HepG2 (cell line): ENCODE data around the gene NMT2. TPM values are rescaled to one million over a fixed set of nuclear protein-coding genes. Genes with fewer than 3 reads are reported as not detected.

Experiments used
- ATAC-seq: fragments of 200-7000 bp; cut with Tn5 transposase; 3 replicates; pipeline ENCODE4 v1.9.1; 2020; ENCODE audit warnings: mild to moderate bottlenecking, moderate library complexity
- BruUV-seq: library from RNA; stranded (reverse); fragments of 400-500 nt; replicated peaks from 2 replicates; lab custom pipeline; 2021; lab: Mats Ljungman, UMichigan
- CTCF ChIA-PET: fragments of 300-600 bp; formaldehyde crosslinking; extraction: SDS; loops from one replicate; lab custom pipeline; 2021; ENCODE audit warnings: low total read pairs, inconsistent platforms, low intra/inter-chr PET ratio; lab: Yijun Ruan, JAX
- POLR2A ChIA-PET: fragments of 350-600 bp; sonication (Branson Sonifier 250); formaldehyde crosslinking; loops from one replicate; lab custom pipeline; 2020; ENCODE audit warnings: antibody characterized with exemption, inconsistent platforms; lab: Yijun Ruan, JAX
- DNase-seq: peaks from one replicate; pipeline ENCODE4 v3.0.0-alpha.2; 2015; ENCODE audit warnings: low spot score
- FAIRE-seq: peaks from 3 replicates; lab custom pipeline; 2011; peaks lifted over from hg19 to GRCh38; lab: Jason Lieb, UNC
- H2AFZ ChIP-seq: one replicate; pipeline ENCODE4 v1.6.1; 2011; ENCODE audit warnings: low read length, inconsistent platforms
- H3K27ac ChIP-seq: fragments of 300-600 bp; 3 replicates; pipeline ENCODE4 v1.8.0; 2011; ENCODE audit warnings: mixed run types, mild to moderate bottlenecking, mixed read lengths, low read length, inconsistent platforms; ENCODE audit not compliant: insufficient read depth; ENCODE audit errors: extremely low read length
- H3K27me3 ChIP-seq, 2 experiments: fragments of 200-600 bp in 1 of 2; 2 replicates in 1 of 2; 3 replicates in 1 of 2; pipeline versions ENCODE4 v1.6.0 to v1.8.0; 2011; ENCODE audit warnings: low read length in 2 of 2, mild to moderate bottlenecking in 2 of 2, moderate library complexity in 2 of 2, inconsistent platforms in 1 of 2; ENCODE audit not compliant: insufficient read depth in 2 of 2, control insufficient read depth in 1 of 2
- H3K36me3 ChIP-seq, 2 experiments: fragments of 200-600 bp in 1 of 2; replicated peaks in 1 of 2; 2 replicates in 1 of 2; 3 replicates in 1 of 2; pipeline versions ENCODE4 v1.5.1 to v1.8.0; 2011; ENCODE audit warnings: low read length in 2 of 2, inconsistent platforms in 1 of 2; ENCODE audit not compliant: insufficient read depth in 2 of 2, control insufficient read depth in 1 of 2
- H3K4me1 ChIP-seq: 2 replicates; pipeline ENCODE4 v1.5.1; 2012; ENCODE audit warnings: low read length, inconsistent platforms; ENCODE audit not compliant: insufficient read depth
- H3K4me2 ChIP-seq: 2 replicates; pipeline ENCODE4 v1.6.0; 2011; ENCODE audit warnings: low read depth, low read length, inconsistent platforms
- H3K4me3 ChIP-seq, 3 experiments: fragments of 200-600 bp in 1 of 3; sonication (generic), shearing (Covaris generic) in 1 of 3; replicated peaks in 1 of 3; 2 replicates each; pipeline ENCODE4 v1.5.1; 2011 to 2016; ENCODE audit warnings: low read length in 3 of 3, inconsistent platforms in 2 of 3, low read depth in 2 of 3, mild to moderate bottlenecking in 2 of 3, control low read depth in 1 of 3, mixed read lengths in 1 of 3; ENCODE audit not compliant: insufficient read depth in 1 of 3
- H3K79me2 ChIP-seq: one replicate; pipeline ENCODE4 v1.6.1; 2011; ENCODE audit warnings: low read length, inconsistent platforms; ENCODE audit not compliant: insufficient read depth
- H3K9ac ChIP-seq: 2 replicates; pipeline ENCODE4 v1.6.0; 2011; ENCODE audit warnings: mild to moderate bottlenecking, low read depth, low read length, inconsistent platforms; ENCODE audit not compliant: insufficient read depth
- H3K9me3 ChIP-seq: 2 replicates; pipeline ENCODE4 v1.5.1; 2012; ENCODE audit warnings: mild to moderate bottlenecking, low read length
- H4K20me1 ChIP-seq: 2 replicates; pipeline ENCODE4 v1.6.0; 2011; ENCODE audit warnings: inconsistent platforms, mild to moderate bottlenecking, low read length, moderate library complexity; ENCODE audit not compliant: insufficient read depth
- EP300 ChIP-seq, 3 experiments: sonication (generic) in 1 of 3; formaldehyde crosslinking in 1 of 3; IDR thresholded peaks; 2 replicates each; pipeline versions ENCODE4 v1.5.1 to v1.6.1; 2011 to 2020; ENCODE audit warnings: low read depth in 2 of 3, low read length in 2 of 3, borderline replicate concordance in 1 of 3, improper control_type of control experiment in 1 of 3, mild to moderate bottlenecking in 1 of 3, missing genetic modification reagents in 1 of 3, moderate library complexity in 1 of 3
- MYC ChIP-seq: sonication (generic); formaldehyde crosslinking; IDR thresholded peaks from 2 replicates; pipeline ENCODE4 v1.9.0; 2021; ENCODE audit warnings: missing genetic modification reagents, borderline replicate concordance
- POLR2AphosphoS5 ChIP-seq: IDR thresholded peaks from 2 replicates; pipeline ENCODE4 v1.6.1; 2012; ENCODE audit warnings: low read depth, low read length
- POLR2G ChIP-seq: fragments of 200-400 bp; formaldehyde crosslinking; IDR thresholded peaks from 2 replicates; pipeline ENCODE4 v1.6.1; 2018; ENCODE audit warnings: mild to moderate bottlenecking, low read depth, low read length, moderate library complexity
- ZNF260 ChIP-seq: sonication (generic); formaldehyde crosslinking; IDR thresholded peaks from 2 replicates; pipeline ENCODE4 v1.4.0; 2020; ENCODE audit warnings: missing genetic modification reagents, low read depth, mild to moderate bottlenecking, borderline replicate concordance
- ZNF333 ChIP-seq: sonication (generic); formaldehyde crosslinking; IDR thresholded peaks from 2 replicates; pipeline ENCODE4 v1.4.0; 2020; ENCODE audit warnings: mild to moderate bottlenecking, missing genetic modification reagents, borderline replicate concordance
- ZNF562 ChIP-seq: sonication (generic); formaldehyde crosslinking; IDR thresholded peaks from 2 replicates; pipeline ENCODE4 v1.8.0; 2022; ENCODE audit warnings: missing genetic modification reagents, borderline replicate concordance
- ZNF891 ChIP-seq: sonication (generic); formaldehyde crosslinking; IDR thresholded peaks from 2 replicates; pipeline ENCODE4 v1.5.0; 2020; ENCODE audit warnings: mild to moderate bottlenecking, missing genetic modification reagents
- WGBS: methylation state at CpG from one replicate; pipeline ENCODE4 v1.1.6; 2017; ENCODE audit warnings: low lambda C conversion rate; 5-methylcytosine and 5-hydroxymethylcytosine counted together
- in situ Hi-C: cut with HindIII; loops from 2 replicates; pipeline ENCODE4 v1.10.0; 2017; ENCODE audit warnings: low pct_unique_long_range_greater_than_20kb; ENCODE audit not compliant: extremely low pct_ligation_motif_present
- intact Hi-C: fragments of 100-400 bp; cut with micrococcal nuclease; formaldehyde crosslinking; loops from one replicate; pipeline ENCODE4 v1.10.0; 2022; ENCODE audit not compliant: unreplicated experiment
- polyA plus RNA-seq, 8 experiments: library from polyadenylated mRNA; depleted of rRNA in 3 of 8; stranded (reverse) in 7 of 8; unstranded in 1 of 8; fragments of >200 nt; fragmentation: Illumina TruSeq in 4 of 8; extraction: Trizol in 4 of 8; gene quantifications; 2 replicates each; pipeline versions ENCODE4 v1.2.1 to v1.2.3, GENCODE V29; 2011 to 2016; ENCODE audit warnings: low read depth in 4 of 8, missing spikeins in 1 of 8, mixed read lengths in 1 of 8; ENCODE audit not compliant: insufficient read depth in 1 of 8
- total RNA-seq, 5 experiments: library from RNA; depleted of rRNA; stranded (reverse); fragments of >200 nt; fragmentation: Illumina TruSeq; extraction: Trizol; gene quantifications; 2 replicates each; pipeline ENCODE4 v1.2.3, GENCODE V29; 2016; ENCODE audit warnings: low read depth in 1 of 5

The NMT2 gene
- total and polyA plus RNA-seq, 2 of the 13 experiments (the other 11 are each of a cell fraction or from before 2014, with no cell fraction given): 10.1 to 23.8 TPM

GRCh38 chr10:15144788-15145187, 23.7 kb downstream of the NMT2 start:
- intact Hi-C loops (no loop called here), in situ Hi-C loops (no loop called here)
- WGBS: 98% methylated on average over 4 of the region's 4 CpGs
- Histone ChIP-seq H3K27me3 (no peaks in the 10 kb centered on the region), H3K4me3 (no peak overlapping the region), H3K27ac (no peak overlapping the region), H4K20me1 (no peaks in the 10 kb centered on the region), H3K36me3 (peaks cover 0 to 4% of the 10 kb centered on the region in 2 experiments; a peak in 2 of 5 replicates), H3K4me1 (peaks cover 26% of the 10 kb centered on the region), H3K9ac (no peak overlapping the region), H3K79me2 (peaks cover 59% of the 10 kb centered on the region), H3K4me2 (no peak overlapping the region), H2AFZ (no peak overlapping the region), H3K9me3 (no peaks in the 10 kb centered on the region)
- FAIRE-seq (no peak), ATAC-seq (no peak), DNase-seq (no peak)
- CTCF ChIA-PET: no interaction called here
- TF ChIP-seq ZNF562 (no peak), ZNF891 (no peak), MYC (CRISPR knock-in tag) (no peak), POLR2AphosphoS5 (no peak), ZNF260 (CRISPR knock-in tag) (no peak), ZNF333 (no peak), EP300 (IDR thresholded peaks at IDR 0.05; ENCODE audit: low read depth in 2 of 2, low read length in 2 of 2) (no peak), EP300 (CRISPR knock-in tag; IDR thresholded peaks at IDR 0.05; ENCODE audit: borderline replicate concordance) (no peak), POLR2G (no peak)
- POLR2A ChIA-PET: no interaction called here
- no TSS peak for BruUV-seq
